A549 (cell line): ENCODE data around the gene SLC16A7. TPM values are rescaled to one million over a fixed set of nuclear protein-coding genes. Genes with fewer than 3 reads are reported as not detected.

Experiments
- ATAC-seq, 2 experiments: fragments of 200-7000 bp in 1 of 2; fragments of >200 bp in 1 of 2; cut with Nextera tagmentation in 1 of 2; cut with Tn5 transposase in 1 of 2; 3 replicates each; pipeline versions ENCODE4 v1.8.0 to v1.9.1; 2018 to 2020; ENCODE audit warnings: mild to moderate bottlenecking in 1 of 2, moderate library complexity in 1 of 2
- CTCF ChIA-PET: fragments of 300-600 bp; sonication (Branson Sonifier 250); formaldehyde crosslinking; extraction: SDS; loops from one replicate; lab custom pipeline; 2021; ENCODE audit warnings: antibody characterized with exemption, inconsistent platforms; lab: Yijun Ruan, JAX
- POLR2A ChIA-PET: fragments of 350-600 bp; formaldehyde crosslinking; extraction: SDS; loops from one replicate; lab custom pipeline; 2021; ENCODE audit warnings: antibody characterized with exemption, inconsistent platforms; lab: Yijun Ruan, JAX
- DNase-seq, 2 experiments: peaks; one replicate each; pipeline versions ENCODE4 v3.0.0 to v3.0.0-alpha.2; 2011 to 2016; ENCODE audit warnings: low read depth in 1 of 2, low spot score in 1 of 2
- FAIRE-seq: peaks from 2 replicates; lab custom pipeline; 2011; peaks lifted over from hg19 to GRCh38; lab: Jason Lieb, UNC
- H3K27ac ChIP-seq, 2 experiments: fragments of >200 bp; sonication (Bioruptor Twin); formaldehyde crosslinking; 3 replicates each; pipeline ENCODE4 v1.5.1; 2016 to 2017
- H3K4me1 ChIP-seq: fragments of >200 bp; sonication (Bioruptor Twin); formaldehyde crosslinking; 3 replicates; pipeline ENCODE4 v1.6.1; 2016
- H3K4me2 ChIP-seq: fragments of >200 bp; sonication (Bioruptor Twin); formaldehyde crosslinking; 3 replicates; pipeline ENCODE4 v1.6.1; 2016
- H3K4me3 ChIP-seq: fragments of >200 bp; sonication (Bioruptor Twin); formaldehyde crosslinking; 3 replicates; pipeline ENCODE4 v1.5.1; 2016
- H3K9me3 ChIP-seq: fragments of >200 bp; sonication (Bioruptor Twin); formaldehyde crosslinking; 3 replicates; pipeline ENCODE4 v1.6.1; 2016
- BHLHE40 ChIP-seq: IDR thresholded peaks from 2 replicates; pipeline ENCODE4 v1.6.1; 2012; ENCODE audit warnings: low read depth, low read length, inconsistent platforms
- CBX2 ChIP-seq: fragments of 200-600 bp; sonication (generic); IDR thresholded peaks from 2 replicates; pipeline ENCODE4 v1.6.1; 2016; ENCODE audit warnings: low read depth, mild to moderate bottlenecking, borderline replicate concordance
- EHMT2 ChIP-seq: fragments of 200-600 bp; sonication (generic); IDR thresholded peaks from 2 replicates; pipeline ENCODE4 v1.6.1; 2016; ENCODE audit warnings: antibody characterized with exemption, low read depth, mild to moderate bottlenecking, moderate library complexity
- FOSB ChIP-seq: fragments of 250-450 bp; sonication (Bioruptor Pico); IDR thresholded peaks from 2 replicates; pipeline ENCODE4 v1.5.0; 2020; ENCODE audit warnings: mild to moderate bottlenecking, moderate library complexity
- FOSL2 ChIP-seq, 2 experiments: fragments of 450-650 bp in 1 of 2; fragments of >200 bp in 1 of 2; sonication (Bioruptor Twin) in 1 of 2; formaldehyde crosslinking; IDR thresholded peaks; 2 replicates each; pipeline versions ENCODE4 v1.5.0 to v1.6.1; 2016 to 2020; ENCODE audit warnings: mild to moderate bottlenecking in 1 of 2, moderate library complexity in 1 of 2
- GATA3 ChIP-seq: IDR thresholded peaks from 2 replicates; pipeline ENCODE4 v1.6.1; 2012; ENCODE audit warnings: borderline replicate concordance
- HEYL ChIP-seq: fragments of 250-450 bp; sonication (Bioruptor Pico); IDR thresholded peaks from 2 replicates; pipeline ENCODE4 v1.8.0; 2021; ENCODE audit warnings: mild to moderate bottlenecking, moderate library complexity
- JUN ChIP-seq, 2 experiments: fragments of >200 bp; sonication (Bioruptor Twin); formaldehyde crosslinking; IDR thresholded peaks; 2 replicates in 1 of 2; 3 replicates in 1 of 2; pipeline ENCODE4 v1.6.1; 2016 to 2017
- JUNB ChIP-seq: fragments of >200 bp; sonication (Bioruptor Twin); formaldehyde crosslinking; IDR thresholded peaks from 2 replicates; pipeline ENCODE4 v1.6.1; 2016
- KDM5A ChIP-seq: fragments of 200-600 bp; sonication (generic); IDR thresholded peaks from 2 replicates; pipeline ENCODE4 v1.6.1; 2016; ENCODE audit warnings: antibody characterized with exemption, mild to moderate bottlenecking
- MYC ChIP-seq: IDR thresholded peaks from 2 replicates; pipeline ENCODE4 v1.6.1; 2012; ENCODE audit warnings: mild to moderate bottlenecking, inconsistent platforms, low read length, improper control_type of control experiment, borderline replicate concordance
- PHF8 ChIP-seq: fragments of 200-600 bp; sonication (generic); IDR thresholded peaks from 2 replicates; pipeline ENCODE4 v1.6.1; 2016; ENCODE audit warnings: low read depth, mild to moderate bottlenecking, antibody characterized with exemption, moderate library complexity, borderline replicate concordance
- RAD21 ChIP-seq, 2 experiments: fragments of >200 bp in 1 of 2; sonication (Bioruptor Twin) in 1 of 2; formaldehyde crosslinking in 1 of 2; IDR thresholded peaks in 1 of 2; conservative IDR thresholded peaks in 1 of 2; 2 replicates in 1 of 2; 3 replicates in 1 of 2; pipeline ENCODE4 v1.6.1; 2012 to 2018; ENCODE audit warnings: inconsistent platforms in 1 of 2
- RARB ChIP-seq: fragments of 250-450 bp; sonication (Bioruptor Pico); IDR thresholded peaks from 2 replicates; pipeline ENCODE4 v1.8.0; 2021; ENCODE audit warnings: mild to moderate bottlenecking, moderate library complexity
- RNF2 ChIP-seq: fragments of 200-600 bp; sonication (generic); IDR thresholded peaks from 2 replicates; pipeline ENCODE4 v1.6.1; 2016; ENCODE audit warnings: low read depth, mild to moderate bottlenecking, antibody characterized with exemption, moderate library complexity, borderline replicate concordance
- SREBF2 ChIP-seq: fragments of 450-650 bp; IDR thresholded peaks from 2 replicates; pipeline ENCODE4 v1.6.1; 2014; ENCODE audit warnings: mild to moderate bottlenecking, moderate library complexity
- ZFP36 ChIP-seq: fragments of 450-650 bp; IDR thresholded peaks from 2 replicates; pipeline ENCODE4 v1.6.1; 2014; ENCODE audit warnings: borderline replicate concordance; ENCODE audit not compliant: partially characterized antibody
- ZNF302 ChIP-seq: fragments of 250-450 bp; sonication (Bioruptor Pico); IDR thresholded peaks from 2 replicates; pipeline ENCODE4 v1.9.0; 2021; ENCODE audit warnings: inconsistent platforms, mild to moderate bottlenecking, moderate library complexity
- ZSCAN20 ChIP-seq: fragments of 250-450 bp; sonication (Bioruptor Pico); IDR thresholded peaks from 2 replicates; pipeline ENCODE4 v1.8.0; 2022; ENCODE audit warnings: mild to moderate bottlenecking, moderate library complexity
- WGBS: methylation state at CpG from one replicate; pipeline ENCODE4 v1.1.6; 2017; ENCODE audit errors: missing lambda C conversion rate; 5-methylcytosine and 5-hydroxymethylcytosine counted together
- polyA plus RNA-seq, 4 experiments: library from polyadenylated mRNA; depleted of rRNA in 3 of 4; stranded (reverse); fragments of >200 nt; fragmentation: RNase III in 1 of 4; extraction: RNeasy Plus Mini Kit Qiagen cat#74134 plus additional on column Dnase treatment in 1 of 4; gene quantifications; 2 replicates in 3 of 4; 3 replicates in 1 of 4; pipeline ENCODE4 v1.2.3, GENCODE V29; 2011 to 2017
- TF ChIP-seq, protein P1 (sequence below): fragments of >200 bp; sonication (Bioruptor Twin); formaldehyde crosslinking; IDR thresholded peaks from 3 replicates; pipeline ENCODE4 v1.5.1; 2016
- TF ChIP-seq, protein P2 (sequence below): fragments of 150-350 bp; IDR thresholded peaks from 2 replicates; pipeline ENCODE4 v1.6.1; 2014; ENCODE audit warnings: low read depth, mild to moderate bottlenecking, low read length
- TF ChIP-seq, protein P3 (sequence below): fragments of 450-650 bp; IDR thresholded peaks from 2 replicates; pipeline ENCODE4 v1.6.1; 2014; ENCODE audit warnings: antibody characterized with exemption
- TF ChIP-seq, protein P4 (sequence below): fragments of 200-600 bp; sonication (generic); IDR thresholded peaks from 2 replicates; pipeline ENCODE4 v1.6.1; 2016; ENCODE audit warnings: antibody characterized with exemption, mild to moderate bottlenecking, moderate library complexity
- TF ChIP-seq, protein P5 (sequence below): IDR thresholded peaks from 2 replicates; pipeline ENCODE4 v1.6.1; 2012

The SLC16A7 gene
- polyA plus RNA-seq, 2 of the 4 experiments (the other 2 are of a cell fraction): 0.14 to 0.23 TPM

DNA sequence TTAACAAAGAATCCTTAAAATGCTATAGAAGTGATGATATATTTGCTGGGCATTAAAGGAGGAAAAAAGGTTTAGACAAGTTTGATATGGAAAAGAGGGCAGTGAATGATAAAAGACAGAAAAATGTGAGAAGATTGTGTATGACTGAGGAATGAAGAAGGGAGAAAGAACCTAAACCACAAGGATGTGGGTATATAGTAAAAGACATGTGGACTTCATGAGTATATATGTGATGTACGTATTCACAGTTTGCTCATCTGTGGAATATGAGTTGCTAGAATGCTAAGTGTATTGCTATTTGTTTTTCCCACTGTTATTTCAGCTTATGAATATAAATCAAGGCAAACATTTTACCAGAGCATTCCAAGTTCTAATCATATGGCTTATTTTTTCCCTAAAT lies 2.1 kb upstream of the SLC16A7 start (continued):
- TF ChIP-seq, protein P1, sequence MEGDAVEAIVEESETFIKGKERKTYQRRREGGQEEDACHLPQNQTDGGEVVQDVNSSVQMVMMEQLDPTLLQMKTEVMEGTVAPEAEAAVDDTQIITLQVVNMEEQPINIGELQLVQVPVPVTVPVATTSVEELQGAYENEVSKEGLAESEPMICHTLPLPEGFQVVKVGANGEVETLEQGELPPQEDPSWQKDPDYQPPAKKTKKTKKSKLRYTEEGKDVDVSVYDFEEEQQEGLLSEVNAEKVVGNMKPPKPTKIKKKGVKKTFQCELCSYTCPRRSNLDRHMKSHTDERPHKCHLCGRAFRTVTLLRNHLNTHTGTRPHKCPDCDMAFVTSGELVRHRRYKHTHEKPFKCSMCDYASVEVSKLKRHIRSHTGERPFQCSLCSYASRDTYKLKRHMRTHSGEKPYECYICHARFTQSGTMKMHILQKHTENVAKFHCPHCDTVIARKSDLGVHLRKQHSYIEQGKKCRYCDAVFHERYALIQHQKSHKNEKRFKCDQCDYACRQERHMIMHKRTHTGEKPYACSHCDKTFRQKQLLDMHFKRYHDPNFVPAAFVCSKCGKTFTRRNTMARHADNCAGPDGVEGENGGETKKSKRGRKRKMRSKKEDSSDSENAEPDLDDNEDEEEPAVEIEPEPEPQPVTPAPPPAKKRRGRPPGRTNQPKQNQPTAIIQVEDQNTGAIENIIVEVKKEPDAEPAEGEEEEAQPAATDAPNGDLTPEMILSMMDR: no peak
- no peak for TF ChIP-seq BHLHE40
- TF ChIP-seq, protein P2, sequence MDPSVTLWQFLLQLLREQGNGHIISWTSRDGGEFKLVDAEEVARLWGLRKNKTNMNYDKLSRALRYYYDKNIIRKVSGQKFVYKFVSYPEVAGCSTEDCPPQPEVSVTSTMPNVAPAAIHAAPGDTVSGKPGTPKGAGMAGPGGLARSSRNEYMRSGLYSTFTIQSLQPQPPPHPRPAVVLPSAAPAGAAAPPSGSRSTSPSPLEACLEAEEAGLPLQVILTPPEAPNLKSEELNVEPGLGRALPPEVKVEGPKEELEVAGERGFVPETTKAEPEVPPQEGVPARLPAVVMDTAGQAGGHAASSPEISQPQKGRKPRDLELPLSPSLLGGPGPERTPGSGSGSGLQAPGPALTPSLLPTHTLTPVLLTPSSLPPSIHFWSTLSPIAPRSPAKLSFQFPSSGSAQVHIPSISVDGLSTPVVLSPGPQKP: no peak
- TF ChIP-seq ZFP36: no peak
- TF ChIP-seq RARB (CRISPR knock-in tag): no peak

DNA sequence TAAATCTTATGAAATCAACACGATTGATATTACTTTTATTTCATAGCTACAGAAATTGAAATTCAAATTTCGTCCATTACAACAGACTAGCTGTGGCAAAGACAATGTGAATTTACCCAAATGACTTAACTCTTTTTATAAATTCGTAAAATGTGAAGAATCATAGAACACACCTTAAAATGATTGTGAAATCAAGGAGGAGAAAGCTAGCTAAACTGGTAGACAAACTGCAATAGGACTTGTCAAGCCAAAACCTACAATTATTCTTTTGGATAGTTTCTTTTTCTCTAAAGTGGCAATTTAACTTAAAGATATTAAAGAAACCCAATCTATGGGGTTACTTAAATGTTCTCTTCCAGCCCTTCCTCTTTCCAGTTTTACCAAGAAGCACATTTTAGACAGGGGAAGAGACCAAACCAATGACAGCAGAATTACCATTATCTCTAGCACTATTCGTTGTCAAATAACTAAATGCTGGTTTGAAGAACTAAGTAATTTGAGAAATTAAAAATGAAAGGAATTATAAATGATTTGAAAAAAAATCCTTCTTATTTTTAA lies 807 bp upstream of the SLC16A7 start:
- no peak for ATAC-seq
- H3K9me3 ChIP-seq: no peaks in the 10 kb centered on the region
- TF ChIP-seq FOSL2 (IDR thresholded peaks at IDR 0.05) (no peak), FOSL2 (CRISPR knock-in tag; IDR thresholded peaks at IDR 0.05) (no peak), SREBF2 (no peak), KDM5A (no peak), EHMT2 (no peak), CBX2 (no peak), MYC (no peak), JUNB (no peak), ZFP36 (no peak)
- TF ChIP-seq, protein P3, sequence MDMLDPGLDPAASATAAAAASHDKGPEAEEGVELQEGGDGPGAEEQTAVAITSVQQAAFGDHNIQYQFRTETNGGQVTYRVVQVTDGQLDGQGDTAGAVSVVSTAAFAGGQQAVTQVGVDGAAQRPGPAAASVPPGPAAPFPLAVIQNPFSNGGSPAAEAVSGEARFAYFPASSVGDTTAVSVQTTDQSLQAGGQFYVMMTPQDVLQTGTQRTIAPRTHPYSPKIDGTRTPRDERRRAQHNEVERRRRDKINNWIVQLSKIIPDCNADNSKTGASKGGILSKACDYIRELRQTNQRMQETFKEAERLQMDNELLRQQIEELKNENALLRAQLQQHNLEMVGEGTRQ: no peak
- TF ChIP-seq, all 56 proteins: peak for 0
- Histone ChIP-seq H3K27ac (no peak overlapping the region), H3K4me1 (peaks cover 9% of the 10 kb centered on the region; the same call in 1 of the 3 replicates), H3K4me2 (peak overlapping the region; percentile 95), H3K4me3 (peak overlapping the region; percentile 60; the same call in 2 of the 3 replicates)
- 19% methylated on average over 4 of the region's 4 CpGs for WGBS
- DNase-seq (no peak), FAIRE-seq (no peak)
- ChIA-PET POLR2A (no interaction called here), CTCF (no interaction called here)

DNA sequence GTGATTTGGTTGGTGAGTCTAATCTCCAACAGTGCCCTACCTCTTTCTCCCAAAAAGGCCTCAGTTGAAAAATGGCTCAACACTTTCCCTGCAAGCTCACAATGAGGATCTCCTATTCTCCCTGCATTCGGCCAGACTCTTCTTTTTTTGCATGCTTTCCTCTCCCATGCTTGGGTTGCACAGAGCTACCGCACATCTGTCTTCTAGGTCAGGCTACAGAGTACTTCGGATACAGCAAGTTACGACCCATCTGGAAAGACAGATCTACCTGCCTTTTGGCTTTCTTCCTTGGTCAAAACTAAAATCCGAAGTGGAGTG lies 305 bp upstream of the SLC16A7 start:
- TF ChIP-seq HEYL (CRISPR knock-in tag) (no peak), SREBF2 (no peak), GATA3 (no peak)
- no peaks in the 10 kb centered on the region for H3K9me3 ChIP-seq
- ATAC-seq: peak in 1 of 2 experiments; percentile 55; a peak in 3 of 6 replicates
- FAIRE-seq: no peak
- ChIA-PET CTCF (no interaction called here), POLR2A (no interaction called here)
- H3K27ac ChIP-seq: no peak overlapping the region
- peaks cover 9% of the 10 kb centered on the region; the same call in 1 of the 3 replicates for H3K4me1 ChIP-seq
- no peak for DNase-seq
- H3K4me2 ChIP-seq: peak overlapping the region; percentile 95
- WGBS: 0% methylated on average over 5 of the region's 5 CpGs
- H3K4me3 ChIP-seq: peak overlapping the region; percentile 60

DNA sequence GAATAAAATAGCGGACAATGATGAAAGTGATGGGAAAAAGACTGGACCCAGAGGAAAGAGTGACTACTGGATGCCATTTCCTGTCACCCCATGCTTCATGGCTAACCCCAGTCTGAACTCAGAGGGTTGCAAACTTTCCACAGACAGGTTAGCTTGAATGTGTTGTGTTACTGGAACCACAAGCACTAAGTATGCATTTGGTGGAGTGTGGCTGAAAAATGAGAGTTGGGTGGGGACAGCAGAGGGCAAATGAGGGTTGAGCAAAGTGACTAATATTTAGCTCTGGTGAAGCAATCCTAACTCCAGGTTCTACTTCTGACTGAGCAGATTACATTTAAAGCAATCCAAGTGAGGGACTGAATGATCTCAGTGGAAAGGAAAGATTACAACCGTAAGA lies 1.6 kb downstream of the SLC16A7 start:
- no peaks in the 10 kb centered on the region for H3K9me3 ChIP-seq
- peak in 1 of 2 experiments; percentile 17 for DNase-seq
- H3K27ac ChIP-seq: no peak overlapping the region
- ATAC-seq: peak in 1 of 2 experiments; percentile 53; a peak in 1 of 6 replicates
- TF ChIP-seq, protein P4, sequence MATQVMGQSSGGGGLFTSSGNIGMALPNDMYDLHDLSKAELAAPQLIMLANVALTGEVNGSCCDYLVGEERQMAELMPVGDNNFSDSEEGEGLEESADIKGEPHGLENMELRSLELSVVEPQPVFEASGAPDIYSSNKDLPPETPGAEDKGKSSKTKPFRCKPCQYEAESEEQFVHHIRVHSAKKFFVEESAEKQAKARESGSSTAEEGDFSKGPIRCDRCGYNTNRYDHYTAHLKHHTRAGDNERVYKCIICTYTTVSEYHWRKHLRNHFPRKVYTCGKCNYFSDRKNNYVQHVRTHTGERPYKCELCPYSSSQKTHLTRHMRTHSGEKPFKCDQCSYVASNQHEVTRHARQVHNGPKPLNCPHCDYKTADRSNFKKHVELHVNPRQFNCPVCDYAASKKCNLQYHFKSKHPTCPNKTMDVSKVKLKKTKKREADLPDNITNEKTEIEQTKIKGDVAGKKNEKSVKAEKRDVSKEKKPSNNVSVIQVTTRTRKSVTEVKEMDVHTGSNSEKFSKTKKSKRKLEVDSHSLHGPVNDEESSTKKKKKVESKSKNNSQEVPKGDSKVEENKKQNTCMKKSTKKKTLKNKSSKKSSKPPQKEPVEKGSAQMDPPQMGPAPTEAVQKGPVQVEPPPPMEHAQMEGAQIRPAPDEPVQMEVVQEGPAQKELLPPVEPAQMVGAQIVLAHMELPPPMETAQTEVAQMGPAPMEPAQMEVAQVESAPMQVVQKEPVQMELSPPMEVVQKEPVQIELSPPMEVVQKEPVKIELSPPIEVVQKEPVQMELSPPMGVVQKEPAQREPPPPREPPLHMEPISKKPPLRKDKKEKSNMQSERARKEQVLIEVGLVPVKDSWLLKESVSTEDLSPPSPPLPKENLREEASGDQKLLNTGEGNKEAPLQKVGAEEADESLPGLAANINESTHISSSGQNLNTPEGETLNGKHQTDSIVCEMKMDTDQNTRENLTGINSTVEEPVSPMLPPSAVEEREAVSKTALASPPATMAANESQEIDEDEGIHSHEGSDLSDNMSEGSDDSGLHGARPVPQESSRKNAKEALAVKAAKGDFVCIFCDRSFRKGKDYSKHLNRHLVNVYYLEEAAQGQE: no peak
- TF ChIP-seq ZNF302 (CRISPR knock-in tag) (no peak), PHF8 (no peak), RAD21 (conservative IDR thresholded peaks at IDR 0.05 in 1 of 2, IDR thresholded peaks at IDR 0.05 in 1 of 2) (no peak), ZSCAN20 (no peak), FOSB (CRISPR knock-in tag) (no peak), JUN (IDR thresholded peaks at IDR 0.05) (no peak), RNF2 (no peak)
- TF ChIP-seq, protein P5, sequence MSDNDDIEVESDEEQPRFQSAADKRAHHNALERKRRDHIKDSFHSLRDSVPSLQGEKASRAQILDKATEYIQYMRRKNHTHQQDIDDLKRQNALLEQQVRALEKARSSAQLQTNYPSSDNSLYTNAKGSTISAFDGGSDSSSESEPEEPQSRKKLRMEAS: no peak
- peaks cover 9% of the 10 kb centered on the region; the same call in 1 of the 3 replicates for H3K4me1 ChIP-seq
- ChIA-PET CTCF (no interaction called here), POLR2A (no interaction called here)
- no peak for FAIRE-seq
- 33% methylated on average over 2 of the region's 2 CpGs for WGBS
- H3K4me3 ChIP-seq: peak overlapping the region; percentile 60; the same call in 2 of the 3 replicates
- peak overlapping the region; percentile 95 for H3K4me2 ChIP-seq
